GM12878 (cell line): ENCODE results near the gene KRI1. TPM values are rescaled to one million over a fixed set of nuclear protein-coding genes. Genes with fewer than 3 reads are reported as not detected.

Experiments used
- ATAC-seq: fragments of 200-7000 bp; cut with Tn5 transposase; 3 replicates; pipeline ENCODE4 v1.9.1; 2020; ENCODE audit warnings: mild to moderate bottlenecking, moderate library complexity
- BruUV-seq: library from RNA; stranded (reverse); fragments of 400-500 nt; replicated peaks from 2 replicates; lab custom pipeline; 2021; lab: Mats Ljungman, UMichigan
- CTCF ChIA-PET: fragments of 300-600 bp; sonication (Branson Sonifier 250); formaldehyde crosslinking; extraction: SDS; loops from one replicate; lab custom pipeline; 2021; ENCODE audit warnings: inconsistent platforms; lab: Yijun Ruan, JAX
- POLR2A ChIA-PET: fragments of 350-600 bp; formaldehyde crosslinking; extraction: SDS; loops from one replicate; lab custom pipeline; 2021; ENCODE audit warnings: inconsistent platforms; lab: Charles Lee
- RAD21 ChIA-PET: fragments of 300-600 bp; sonication (Branson Sonifier 250); formaldehyde crosslinking; loops from one replicate; lab custom pipeline; 2023; ENCODE audit warnings: antibody characterized with exemption; ENCODE audit not compliant: unreplicated experiment; lab: Charles Lee
- SMC1A ChIA-PET: fragments of 300-600 bp; sonication (Branson Sonifier 250); formaldehyde crosslinking; loops from one replicate; lab custom pipeline; 2023; ENCODE audit not compliant: unreplicated experiment, uncharacterized antibody; lab: Charles Lee
- DNase-seq: peaks from one replicate; pipeline ENCODE4 v3.0.0-alpha.2; 2011; ENCODE audit warnings: low read depth, low spot score
- FAIRE-seq: peaks from 3 replicates; lab custom pipeline; 2011; peaks lifted over from hg19 to GRCh38; lab: Jason Lieb, UNC
- H2AFZ ChIP-seq: 2 replicates; pipeline ENCODE4 v1.6.0; 2011; ENCODE audit warnings: low read depth, low read length, control low read depth; ENCODE audit not compliant: control insufficient read depth
- H3K27ac ChIP-seq: 2 replicates; pipeline ENCODE4 v1.5.1; 2011; ENCODE audit warnings: control low read depth; ENCODE audit not compliant: control insufficient read depth, insufficient read depth
- H3K27me3 ChIP-seq, 2 experiments: replicated peaks in 1 of 2; 2 replicates each; pipeline versions ENCODE4 v1.6.0 to v1.6.1; 2011; ENCODE audit warnings: low read length in 1 of 2; ENCODE audit not compliant: control insufficient read depth in 2 of 2, insufficient read depth in 2 of 2
- H3K36me3 ChIP-seq, 2 experiments: 2 replicates each; pipeline ENCODE4 v1.5.1; 2011; ENCODE audit warnings: low read length in 1 of 2; ENCODE audit not compliant: control insufficient read depth in 2 of 2, insufficient read depth in 2 of 2
- H3K4me1 ChIP-seq: 2 replicates; pipeline ENCODE4 v1.6.1; 2011; ENCODE audit warnings: mild to moderate bottlenecking, low read length, moderate library complexity, mixed read lengths; ENCODE audit not compliant: control insufficient read depth, insufficient read depth
- H3K4me2 ChIP-seq: 2 replicates; pipeline ENCODE4 v1.6.0; 2011; ENCODE audit warnings: control low read depth; ENCODE audit not compliant: control insufficient read depth, insufficient read depth
- H3K4me3 ChIP-seq: fragments of 200-600 bp; sonication (generic); 2 replicates; pipeline ENCODE4 v1.5.1; 2016
- H3K79me2 ChIP-seq: 2 replicates; pipeline ENCODE4 v1.6.0; 2011; ENCODE audit warnings: low read length; ENCODE audit not compliant: control insufficient read depth, insufficient read depth
- H3K9ac ChIP-seq: 2 replicates; pipeline ENCODE4 v1.8.0; 2011; ENCODE audit warnings: low read length, control low read depth, mixed read lengths; ENCODE audit not compliant: control insufficient read depth, insufficient read depth
- H3K9me3 ChIP-seq: replicated peaks from 3 replicates; pipeline ENCODE4 v1.5.1; 2011; ENCODE audit warnings: mild to moderate bottlenecking, low read length; ENCODE audit not compliant: control insufficient read depth, insufficient read depth
- H4K20me1 ChIP-seq: 2 replicates; pipeline ENCODE4 v1.6.0; 2011; ENCODE audit not compliant: control insufficient read depth, insufficient read depth
- EGR1 ChIP-seq, 2 experiments: IDR thresholded peaks; 1 replicate in 1 of 2; 2 replicates in 1 of 2; pipeline ENCODE4 v1.6.1; 2011 to 2012; ENCODE audit warnings: low read depth in 2 of 2, low read length in 2 of 2, borderline replicate concordance in 1 of 2, mild to moderate bottlenecking in 1 of 2, moderate library complexity in 1 of 2
- IKZF1 ChIP-seq: fragments of 450-650 bp; conservative IDR thresholded peaks from 2 replicates; pipeline ENCODE4 v1.6.1; 2017; ENCODE audit warnings: antibody characterized with exemption, mild to moderate bottlenecking
- NR2F1 ChIP-seq: fragments of 450-650 bp; conservative IDR thresholded peaks from 2 replicates; pipeline ENCODE4 v1.6.1; 2017; ENCODE audit warnings: mild to moderate bottlenecking
- RAD21 ChIP-seq: IDR thresholded peaks from 2 replicates; pipeline ENCODE4 v1.6.1; 2011; ENCODE audit warnings: mild to moderate bottlenecking, low read depth, low read length, moderate library complexity; ENCODE audit not compliant: insufficient read depth
- RCOR1 ChIP-seq: conservative IDR thresholded peaks from 2 replicates; pipeline ENCODE4 v1.6.1; 2012; ENCODE audit warnings: low read depth, low read length, improper control_type of control experiment
- SMARCA5 ChIP-seq: fragments of 450-650 bp; IDR thresholded peaks from 2 replicates; pipeline ENCODE4 v1.6.1; 2017; ENCODE audit warnings: mild to moderate bottlenecking
- WGBS: methylation state at CpG from one replicate; pipeline ENCODE4 v1.1.6; 2016; ENCODE audit warnings: low lambda C conversion rate; ENCODE audit not compliant: insufficient replicate concordance, insufficient coverage; ENCODE audit errors: missing lambda C conversion rate; 5-methylcytosine and 5-hydroxymethylcytosine counted together
- in situ Hi-C: fragments of 300-500 bp; cut with MboI; formaldehyde crosslinking; loops from 9 replicates; pipeline ENCODE4 v1.14.3; 2018; ENCODE audit warnings: mixed read lengths
- intact Hi-C: fragments of 100-400 bp; cut with micrococcal nuclease; formaldehyde crosslinking; loops from one replicate; pipeline ENCODE4 v1.14.2; 2022; ENCODE audit not compliant: unreplicated experiment
- polyA plus RNA-seq, 11 experiments: library from polyadenylated mRNA; depleted of rRNA in 4 of 11; unstranded in 6 of 11; stranded (reverse) in 5 of 11; fragments of >200 nt; fragmentation: Nextera tagmentation in 4 of 11; fragmentation: Illumina TruSeq in 1 of 11; extraction: Ambion mirVana in 4 of 11; extraction: Trizol in 1 of 11; gene quantifications; 1 replicate in 1 of 11; 2 replicates in 10 of 11; pipeline versions ENCODE4 v1.2.1 to v1.2.3, GENCODE V29; 2011 to 2016; ENCODE audit warnings: inconsistent platforms in 2 of 11, missing spikeins in 2 of 11, low read depth in 1 of 11
- total RNA-seq, 4 experiments: library from RNA; depleted of rRNA in 3 of 4; stranded (reverse); fragments of >200 nt in 3 of 4; fragmentation: Illumina TruSeq in 1 of 4; extraction: Trizol in 1 of 4; gene quantifications; 2 replicates each; pipeline versions ENCODE4 v1.2.1 to v1.2.3, GENCODE V29; 2013 to 2021

KRI1 gene
- total and polyA plus RNA-seq, 10 of the 15 experiments (the other 5 are each of a cell fraction or from before 2014, with no cell fraction given) = 0.98 to 42.5 (median 24.7) TPM

GRCh38 chr19:10550336-10550735 is 15.5 kb downstream of the KRI1 start (continued):
- TF ChIP-seq RCOR1 (no peak), EGR1 (IDR thresholded peaks at IDR 0.05; ENCODE audit: borderline replicate concordance in 1 of 2, low read depth in 2 of 2, low read length in 2 of 2) (peak in 1 of 2 experiments; percentile 55; a peak in 1 of 3 replicates), SMARCA5 (0 out of 2 replicates have a peak, but pooled peaks have one; percentile 33), NR2F1 (peak; percentile 57), RAD21 (no peak)

- CTCF ChIA-PET = no interaction called here
- peak; percentile 13 for FAIRE-seq
- intact Hi-C loops = no loop called here
Observed at GRCh38 chr19:10549733-10550132, 16.1 kb downstream of the KRI1 start.

More at GRCh38 chr19:10549733-10550132, 16.1 kb downstream of the KRI1 start:
- H3K79me2 ChIP-seq = peaks cover 3% of the 10 kb centered on the region
- in situ Hi-C loops = no loop called here
- no peaks in the 10 kb centered on the region; the same call in 2 of the 3 replicates for H3K9me3 ChIP-seq
- H3K27ac ChIP-seq = peak overlapping the region; percentile 42; the same call in 1 of the 2 replicates
- DNase-seq = no peak
- H3K27me3 ChIP-seq = no peaks in the 10 kb centered on the region
- ChIA-PET RAD21 (no interaction called here), SMC1A (no interaction called here), POLR2A (no interaction called here)
- H3K36me3 ChIP-seq = peaks cover 20 to 21% of the 10 kb centered on the region in 2 experiments
- no peaks in the 10 kb centered on the region for H4K20me1 ChIP-seq
- H3K4me1 ChIP-seq = peaks cover 42% of the 10 kb centered on the region
- BruUV-seq = no TSS peak
- no peak overlapping the region for H3K4me3 ChIP-seq
- 51% methylated on average over 7 of the region's 7 CpGs for WGBS
- no peak overlapping the region for H3K4me2 ChIP-seq
- no peak for ATAC-seq
- no peak overlapping the region for H3K9ac ChIP-seq
- TF ChIP-seq IKZF1 = no peak
- no peak overlapping the region for H2AFZ ChIP-seq
